Gastroesophageal sphincter (tissue), 3 donors: ENCODE measurements around the gene CPB2.

Source experiments
- CTCF ChIP-seq, 4 experiments: fragments of 200-600 bp in 2 of 4; fragments of 450-650 bp in 2 of 4; sonication (generic) in 1 of 4; IDR thresholded peaks; one replicate each; pipeline ENCODE4 v1.5.1; 2017 to 2019; ENCODE audit warnings: antibody characterized with exemption in 4 of 4, mild to moderate bottlenecking in 2 of 4, moderate library complexity in 2 of 4
- POLR2A ChIP-seq, 2 donors: fragments of 450-650 bp; IDR thresholded peaks; one replicate each; pipeline ENCODE4 v1.6.1; 2017; ENCODE audit warnings: antibody characterized with exemption in 2 of 2, mild to moderate bottlenecking in 2 of 2, moderate library complexity in 1 of 2
- POLR2AphosphoS5 ChIP-seq: sonication (generic); formaldehyde crosslinking; IDR thresholded peaks from one replicate; pipeline ENCODE4 v1.6.1; 2017; ENCODE audit warnings: antibody characterized with exemption

GRCh38 chr13:46106839-46107371, 2.1 kb upstream of the CPB2 start:
- TF ChIP-seq CTCF (IDR thresholded peaks at IDR 0.05): no peak
- TF ChIP-seq POLR2A (IDR thresholded peaks at IDR 0.05): no peak
- no peak for TF ChIP-seq POLR2AphosphoS5
